Lower leg skin (tissue), 4 donors: ENCODE data around the gene GJB6. TPM values are rescaled to one million over a fixed set of nuclear protein-coding genes. Genes with fewer than 3 reads are reported as not detected.

Source experiments
- DNase-seq, 2 donors: peaks; one replicate each; pipeline ENCODE4 v3.0.0-alpha.2; 2019; ENCODE audit warnings: low spot score in 2 of 2
- H3K4me3 ChIP-seq: fragments of 200-600 bp; sonication (generic); 2 replicates; pipeline ENCODE4 v1.5.1; 2017; ENCODE audit warnings: mild to moderate bottlenecking, low read depth; ENCODE audit not compliant: poor library complexity, severe bottlenecking
- CTCF ChIP-seq, 3 donors: fragments of 450-650 bp; IDR thresholded peaks; one replicate each; pipeline ENCODE4 v1.5.1; 2016; ENCODE audit warnings: antibody characterized with exemption in 3 of 3, mild to moderate bottlenecking in 3 of 3, moderate library complexity in 2 of 3
- POLR2A ChIP-seq, 2 donors: fragments of 450-650 bp; IDR thresholded peaks; one replicate each; pipeline ENCODE4 v1.6.1; 2016 to 2017; ENCODE audit warnings: antibody characterized with exemption in 2 of 2, mild to moderate bottlenecking in 1 of 2, moderate library complexity in 1 of 2
- WGBS, 2 donors: methylation state at CpG; one replicate each; pipeline ENCODE4 v1.1.5; 2018; 5-methylcytosine and 5-hydroxymethylcytosine counted together
- intact Hi-C: fragments of 100-400 bp; cut with DNase I; formaldehyde crosslinking; loops from one replicate; pipeline ENCODE4 v1.15.0; 2023; ENCODE audit warnings: low total_unique reads
- total RNA-seq, 4 donors: library from RNA; depleted of rRNA; stranded (reverse); fragments of >200 nt; gene quantifications; one replicate each; pipeline ENCODE4 v1.1.0, GENCODE V29; 2016

Gene GJB6
- total RNA-seq, 4 donors from 2014 or later: 49.7 to 150 (median 58.3) TPM

- DNase-seq: peak in 1 of 2 donors; percentile 63
- 40 to 45% methylated on average over 16 to 19 of the region's 25 CpGs for WGBS, 2 donors
Observed at GRCh38 chr13:20232556-20233277, 598 bp upstream of the GJB6 start.

GRCh38 chr13:20230913-20231838, 943 bp downstream of the GJB6 start:
- 27 to 35% methylated on average over 30 of the region's 30 CpGs for WGBS, 2 donors
- intact Hi-C loops: no loop called here
- TF ChIP-seq CTCF (IDR thresholded peaks at IDR 0.05): no peak
- TF ChIP-seq POLR2A (IDR thresholded peaks at IDR 0.05): no peak
- peak overlapping the region; percentile 13 for H3K4me3 ChIP-seq
- DNase-seq: no peak

More at GRCh38 chr13:20232556-20233277, 598 bp upstream of the GJB6 start:
- no peak overlapping the region for H3K4me3 ChIP-seq
- TF ChIP-seq CTCF (IDR thresholded peaks at IDR 0.05): no peak
- no peak for TF ChIP-seq POLR2A (IDR thresholded peaks at IDR 0.05)
- intact Hi-C loops: no loop called here

- WGBS, 2 donors: 63 to 64% methylated on average over 6 of the region's 6 CpGs
- TF ChIP-seq POLR2A (IDR thresholded peaks at IDR 0.05) (no peak), CTCF (IDR thresholded peaks at IDR 0.05) (no peak)
- DNase-seq: no peak
- no peak overlapping the region for H3K4me3 ChIP-seq
- intact Hi-C loops: no loop called here
Observed at GRCh38 chr13:20227730-20228129, 4.4 kb downstream of the GJB6 start.

GRCh38 chr13:20227288-20227687, 4.8 kb downstream of the GJB6 start:
- no peak overlapping the region for H3K4me3 ChIP-seq
- no peak for TF ChIP-seq POLR2A (IDR thresholded peaks at IDR 0.05)
- no peak for TF ChIP-seq CTCF (IDR thresholded peaks at IDR 0.05)
- intact Hi-C loops: no loop called here
- no peak for DNase-seq
- WGBS, 2 donors: 92% methylated on average over 8 of the region's 8 CpGs

- H3K4me3 ChIP-seq: no peak overlapping the region
- no peak for DNase-seq
- intact Hi-C loops: no loop called here
- WGBS, 2 donors: 73 to 77% methylated on average over 5 of the region's 5 CpGs
- no peak for TF ChIP-seq CTCF (IDR thresholded peaks at IDR 0.05)
- TF ChIP-seq POLR2A (IDR thresholded peaks at IDR 0.05): no peak
Observed at GRCh38 chr13:20222553-20222952, 9.6 kb downstream of the GJB6 start.
